ENCODE measurements around the gene P2RX7.

DNA sequence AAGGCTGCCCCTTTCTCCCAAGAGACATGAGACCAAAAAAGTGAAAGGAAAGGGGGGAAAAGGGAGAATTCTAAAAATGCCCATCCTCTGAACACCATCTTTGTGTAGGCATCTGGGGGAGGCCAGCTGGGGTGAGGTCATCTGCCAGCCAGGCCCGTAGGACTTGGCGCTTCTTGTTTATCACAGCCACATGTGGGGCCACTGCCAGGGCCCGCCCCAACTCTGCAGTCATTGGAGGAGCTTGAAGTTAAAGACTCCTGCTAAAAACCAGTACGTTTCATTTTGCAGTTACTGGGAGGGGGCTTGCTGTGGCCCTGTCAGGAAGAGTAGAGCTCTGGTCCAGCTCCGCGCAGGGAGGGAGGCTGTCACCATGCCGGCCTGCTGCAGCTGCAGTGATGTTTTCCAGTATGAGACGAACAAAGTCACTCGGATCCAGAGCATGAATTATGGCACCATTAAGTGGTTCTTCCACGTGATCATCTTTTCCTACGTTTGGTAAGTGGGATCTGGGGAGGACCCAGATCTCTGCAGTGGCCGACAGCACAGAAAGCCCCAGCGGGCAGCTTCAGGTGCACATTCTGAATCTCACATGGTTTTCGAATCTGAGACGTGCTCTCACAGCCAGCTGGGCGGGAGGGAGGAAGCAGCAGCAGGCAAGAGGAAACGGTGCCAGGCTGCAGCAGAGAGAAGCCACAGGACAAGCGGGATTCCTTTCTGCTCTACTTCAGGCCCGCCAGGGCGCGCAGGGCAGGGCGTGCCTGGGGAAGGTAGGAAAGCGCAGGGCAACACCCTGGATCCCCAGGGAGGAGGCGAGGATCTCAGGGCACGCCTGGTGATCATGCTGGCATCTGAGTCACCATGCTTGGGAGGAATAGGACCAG, at the start of gene P2RX7:
- TF ChIP-seq TAF1 (IDR thresholded peaks at IDR 0.05; ENCODE audit: low read depth) (no peak), CTCF (IDR thresholded peaks at IDR 0.05; ENCODE audit: poor library complexity, severe bottlenecking) (no peak), MXI1 (conservative IDR thresholded peaks at IDR 0.05; ENCODE audit: poor library complexity, severe bottlenecking) (no peak), EZH2 (IDR thresholded peaks at IDR 0.05; ENCODE audit: borderline replicate concordance, insufficient read depth, low read length, poor library complexity, severe bottlenecking) (no peak)
